HEK293T (cell line): ENCODE data around the gene NLN.

Source experiments
- BHLHE40 ChIP-seq: fragments of 450-650 bp; IDR thresholded peaks from 2 replicates; pipeline ENCODE4 v1.6.1; 2016; ENCODE audit warnings: mild to moderate bottlenecking, moderate library complexity, borderline replicate concordance
- FOXA1 ChIP-seq: fragments of 450-650 bp; IDR thresholded peaks from 2 replicates; pipeline ENCODE4 v1.6.1; 2016; ENCODE audit warnings: mild to moderate bottlenecking
- SP1 ChIP-seq: fragments of 450-650 bp; IDR thresholded peaks from 2 replicates; pipeline ENCODE4 v1.6.1; 2017

- TF ChIP-seq SP1 (no peak), FOXA1 (no peak), BHLHE40 (no peak)
Observed at GRCh38 chr5:65832152-65832551, 110.1 kb downstream of the NLN start.
